Measurements from ENCODE around the gene PLEKHN1.

- TF ChIP-seq ZNF274 (IDR thresholded peaks at IDR 0.05; ENCODE audit: low read length) (no peak), ZNF274 (tag by site-specific recombination; IDR thresholded peaks at IDR 0.05; ENCODE audit: borderline replicate concordance) (no peak), ZBTB44 (tag by site-specific recombination; IDR thresholded peaks at IDR 0.05) (no peak), ZBTB1 (tag by site-specific recombination; IDR thresholded peaks at IDR 0.05) (no peak), ZNF664 (tag by site-specific recombination; IDR thresholded peaks at IDR 0.05) (no peak), MEIS1 (CRISPR knock-in tag; IDR thresholded peaks at IDR 0.05; ENCODE audit: borderline replicate concordance) (no peak), ZNF501 (tag by site-specific recombination; IDR thresholded peaks at IDR 0.05) (no peak), ZNF138 (tag by site-specific recombination; IDR thresholded peaks at IDR 0.05; ENCODE audit: borderline replicate concordance) (no peak), ZNF324 (tag by site-specific recombination; IDR thresholded peaks at IDR 0.05) (no peak), CTCF (tag by site-specific recombination; IDR thresholded peaks at IDR 0.05) (no peak), SP2 (tag by site-specific recombination; IDR thresholded peaks at IDR 0.05) (no peak), ZNF555 (tag by site-specific recombination; conservative IDR thresholded peaks at IDR 0.05) (no peak), ZNF184 (tag by site-specific recombination; IDR thresholded peaks at IDR 0.05) (no peak), PBX3 (CRISPR knock-in tag; IDR thresholded peaks at IDR 0.05) (no peak), PRDM4 (tag by site-specific recombination; IDR thresholded peaks at IDR 0.05) (no peak)
These were observed 13.9 kb downstream of the PLEKHN1 start for GRCh38 chr1:980137-980571.

All from HEK293 (cell line).